Caco-2 (cell line): ENCODE results near the gene PPL. TPM values are rescaled to one million over a fixed set of nuclear protein-coding genes. Genes with fewer than 3 reads are reported as not detected.

Experiments
- BruUV-seq: library from RNA; stranded (reverse); fragments of 400-500 nt; replicated peaks from 2 replicates; lab custom pipeline; 2021; lab: Mats Ljungman, UMichigan
- CTCF ChIA-PET: fragments of 300-600 bp; sonication (Branson Sonifier 250); formaldehyde crosslinking; loops from one replicate; lab custom pipeline; 2022; ENCODE audit warnings: antibody characterized with exemption; lab: Charles Lee
- POLR2A ChIA-PET: fragments of 300-600 bp; sonication (Branson Sonifier 250); formaldehyde crosslinking; loops from one replicate; lab custom pipeline; 2022; ENCODE audit warnings: antibody characterized with exemption; lab: Charles Lee
- DNase-seq, 2 experiments: peaks; one replicate each; pipeline versions ENCODE4 v3.0.0 to v3.0.0-alpha.2; 2020 to 2022
- H3K27me3 ChIP-seq: replicated peaks from 2 replicates; pipeline ENCODE4 v1.6.0; 2011; ENCODE audit warnings: low read length; ENCODE audit not compliant: control insufficient read depth, insufficient read depth
- H3K36me3 ChIP-seq: 2 replicates; pipeline ENCODE4 v1.5.1; 2011; ENCODE audit warnings: low read length; ENCODE audit not compliant: control insufficient read depth, insufficient read depth
- H3K4me1 ChIP-seq: fragments of 250-450 bp; sonication (Bioruptor Pico); 2 replicates; pipeline ENCODE4 v1.5.1; 2020; ENCODE audit warnings: mild to moderate bottlenecking
- H3K4me3 ChIP-seq: 2 replicates; pipeline ENCODE4 v1.5.1; 2011; ENCODE audit warnings: low read depth, mild to moderate bottlenecking, control low read depth, low read length
- H3K9me3 ChIP-seq: fragments of 250-450 bp; sonication (Bioruptor Pico); 2 replicates; pipeline ENCODE4 v1.5.1; 2020; ENCODE audit warnings: mild to moderate bottlenecking, moderate library complexity
- H3K27ac Mint-ChIP-seq: one replicate; pipeline ENCODE4 v1.8.0; 2022; ENCODE audit warnings: mixed read lengths; ENCODE audit not compliant: unreplicated experiment
- H3K27me3 Mint-ChIP-seq: one replicate; pipeline ENCODE4 v1.8.0; 2022; ENCODE audit warnings: mixed read lengths; ENCODE audit not compliant: insufficient read depth, unreplicated experiment
- H3K36me3 Mint-ChIP-seq: one replicate; pipeline ENCODE4 v1.8.0; 2022; ENCODE audit warnings: mild to moderate bottlenecking, mixed read lengths; ENCODE audit not compliant: insufficient read depth, unreplicated experiment
- H3K4me1 Mint-ChIP-seq: one replicate; pipeline ENCODE4 v1.8.0; 2022; ENCODE audit warnings: low read depth, mixed read lengths; ENCODE audit not compliant: unreplicated experiment
- H3K4me3 Mint-ChIP-seq: one replicate; pipeline ENCODE4 v1.8.0; 2022; ENCODE audit warnings: mild to moderate bottlenecking, moderate library complexity, mixed read lengths; ENCODE audit not compliant: unreplicated experiment
- H3K9me3 Mint-ChIP-seq: one replicate; pipeline ENCODE4 v1.8.0; 2022; ENCODE audit warnings: mixed read lengths; ENCODE audit not compliant: unreplicated experiment
- intact Hi-C: fragments of 100-400 bp; cut with micrococcal nuclease; formaldehyde crosslinking; loops from one replicate; pipeline ENCODE4 v1.10.0; 2022; ENCODE audit not compliant: unreplicated experiment
- total RNA-seq: library from RNA; stranded (reverse); gene quantifications from 2 replicates; pipeline ENCODE4 v1.2.3, GENCODE V29; 2022
- TF ChIP-seq, protein P1 (sequence below), 2 experiments: fragments of 200-600 bp in 1 of 2; IDR thresholded peaks; 1 replicate in 1 of 2; 2 replicates in 1 of 2; pipeline versions ENCODE4 v1.5.1 to v1.8.0; 2011 to 2022; ENCODE audit warnings: antibody characterized with exemption in 1 of 2, control low read depth in 1 of 2, inconsistent platforms in 1 of 2, low read depth in 1 of 2, low read length in 1 of 2, mild to moderate bottlenecking in 1 of 2, moderate library complexity in 1 of 2; ENCODE audit not compliant: insufficient read depth in 1 of 2, severe bottlenecking in 1 of 2, unreplicated experiment in 1 of 2

The PPL gene
- total RNA-seq, 1 experiment from 2014 or later, result 68.1 TPM

DNA sequence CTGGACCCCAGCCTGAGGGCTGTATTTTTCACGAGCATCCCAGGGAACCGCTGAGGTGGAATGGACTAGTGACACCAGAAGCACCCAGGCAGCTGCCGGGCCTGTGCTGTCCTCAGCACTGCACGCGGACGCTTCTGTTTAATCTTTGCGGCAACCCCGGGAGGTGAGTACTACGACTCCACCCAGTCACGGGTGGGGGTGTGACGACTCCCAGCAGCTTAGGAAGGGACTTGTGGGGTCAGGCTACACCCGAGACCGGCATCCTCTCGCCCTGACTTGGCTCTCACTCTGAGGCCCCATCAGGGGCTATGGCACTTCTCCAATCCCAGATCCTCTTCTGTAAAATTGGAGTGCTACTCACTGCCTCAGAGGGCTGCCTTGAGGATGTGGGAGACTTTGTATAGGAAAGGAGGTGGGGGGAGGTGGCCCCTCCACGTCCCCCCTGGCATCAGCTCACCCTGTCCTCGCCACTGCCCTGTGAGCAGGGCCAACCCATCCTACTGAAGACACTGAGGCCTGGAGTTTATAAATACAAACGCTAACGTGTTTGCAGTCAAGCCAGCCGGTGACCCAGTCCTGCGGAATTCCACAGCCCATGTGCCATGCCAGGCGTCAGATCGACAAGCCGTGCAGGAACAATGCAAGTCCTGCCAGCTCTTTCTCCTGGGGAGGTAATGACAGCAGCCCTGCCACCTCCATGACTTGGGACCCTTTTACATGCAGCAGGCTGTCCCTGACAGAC, 44.4 kb downstream of the PPL start:
- BruUV-seq, result no TSS peak
- Mint-ChIP-seq H3K4me3 (no peak overlapping the region), H3K27ac (peak overlapping the region; percentile 32), H3K9me3 (no peaks in the 10 kb centered on the region), H3K36me3 (peaks cover 75% of the 10 kb centered on the region), H3K27me3 (no peaks in the 10 kb centered on the region), H3K4me1 (no peaks in the 10 kb centered on the region)
- intact Hi-C loops, result no loop called here
- Histone ChIP-seq H3K27me3 (no peaks in the 10 kb centered on the region), H3K4me3 (no peak overlapping the region), H3K36me3 (peaks cover 5% of the 10 kb centered on the region), H3K4me1 (no peaks in the 10 kb centered on the region), H3K9me3 (no peaks in the 10 kb centered on the region)
- TF ChIP-seq, protein P1, sequence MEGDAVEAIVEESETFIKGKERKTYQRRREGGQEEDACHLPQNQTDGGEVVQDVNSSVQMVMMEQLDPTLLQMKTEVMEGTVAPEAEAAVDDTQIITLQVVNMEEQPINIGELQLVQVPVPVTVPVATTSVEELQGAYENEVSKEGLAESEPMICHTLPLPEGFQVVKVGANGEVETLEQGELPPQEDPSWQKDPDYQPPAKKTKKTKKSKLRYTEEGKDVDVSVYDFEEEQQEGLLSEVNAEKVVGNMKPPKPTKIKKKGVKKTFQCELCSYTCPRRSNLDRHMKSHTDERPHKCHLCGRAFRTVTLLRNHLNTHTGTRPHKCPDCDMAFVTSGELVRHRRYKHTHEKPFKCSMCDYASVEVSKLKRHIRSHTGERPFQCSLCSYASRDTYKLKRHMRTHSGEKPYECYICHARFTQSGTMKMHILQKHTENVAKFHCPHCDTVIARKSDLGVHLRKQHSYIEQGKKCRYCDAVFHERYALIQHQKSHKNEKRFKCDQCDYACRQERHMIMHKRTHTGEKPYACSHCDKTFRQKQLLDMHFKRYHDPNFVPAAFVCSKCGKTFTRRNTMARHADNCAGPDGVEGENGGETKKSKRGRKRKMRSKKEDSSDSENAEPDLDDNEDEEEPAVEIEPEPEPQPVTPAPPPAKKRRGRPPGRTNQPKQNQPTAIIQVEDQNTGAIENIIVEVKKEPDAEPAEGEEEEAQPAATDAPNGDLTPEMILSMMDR (IDR thresholded peaks at IDR 0.05; ENCODE audit: insufficient read depth in 1 of 2, low read depth in 1 of 2, low read length in 1 of 2, severe bottlenecking in 1 of 2, unreplicated experiment in 1 of 2), result no peak
- POLR2A ChIA-PET, result no interaction called here
- CTCF ChIA-PET, result interaction anchor here (0.6 kb wide), 1 partner anchor 334 kb away, joined by 3 read pairs; no protein-coding TSS in a partner anchor
- DNase-seq, result no peak

DNA sequence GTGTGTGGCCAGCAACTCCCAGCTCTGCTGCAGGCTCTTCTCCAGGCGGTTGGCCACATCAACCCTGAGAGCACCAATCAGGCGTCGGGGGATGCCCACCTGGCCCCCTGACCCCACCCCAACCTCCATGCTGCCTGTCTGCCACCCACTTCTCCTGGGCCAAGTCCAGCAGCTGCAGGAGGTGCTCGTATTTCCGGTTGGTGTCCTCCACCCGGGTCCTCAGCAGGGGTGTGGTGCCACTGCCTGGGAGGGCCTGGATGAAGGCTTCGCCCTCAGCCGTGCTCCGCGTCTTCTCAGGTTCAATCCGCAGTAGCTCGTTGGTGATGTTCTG, 45.1 kb downstream of the PPL start:
- Histone ChIP-seq H3K27me3 (no peaks in the 10 kb centered on the region), H3K36me3 (peaks cover 5% of the 10 kb centered on the region), H3K4me3 (no peak overlapping the region), H3K4me1 (no peaks in the 10 kb centered on the region), H3K9me3 (no peaks in the 10 kb centered on the region)
- intact Hi-C loops, result no loop called here
- TF ChIP-seq, protein P1 (IDR thresholded peaks at IDR 0.05; ENCODE audit: insufficient read depth in 1 of 2, low read depth in 1 of 2, low read length in 1 of 2, severe bottlenecking in 1 of 2, unreplicated experiment in 1 of 2), result no peak
- no peaks in the 10 kb centered on the region for H3K27me3 Mint-ChIP-seq
- CTCF ChIA-PET, result interaction anchor here (0.6 kb wide), 1 partner anchor 333 kb away, joined by 3 read pairs; no protein-coding TSS in a partner anchor
- no peak overlapping the region for H3K4me3 Mint-ChIP-seq
- no peak overlapping the region for H3K27ac Mint-ChIP-seq
- no peaks in the 10 kb centered on the region for H3K4me1 Mint-ChIP-seq
- H3K9me3 Mint-ChIP-seq, result no peaks in the 10 kb centered on the region
- POLR2A ChIA-PET, result no interaction called here
- BruUV-seq, result no TSS peak
- no peak for DNase-seq
- H3K36me3 Mint-ChIP-seq, result peaks cover 76% of the 10 kb centered on the region

GRCh38 chr16:4891097-4891885, 45.7 kb downstream of the PPL start:
- POLR2A ChIA-PET, result no interaction called here
- TF ChIP-seq, protein P1 (IDR thresholded peaks at IDR 0.05; ENCODE audit: insufficient read depth in 1 of 2, low read depth in 1 of 2, low read length in 1 of 2, severe bottlenecking in 1 of 2, unreplicated experiment in 1 of 2), result no peak
- H3K36me3 Mint-ChIP-seq, result peaks cover 76% of the 10 kb centered on the region

More at GRCh38 chr16:4891097-4891885, 45.7 kb downstream of the PPL start:
- no peaks in the 10 kb centered on the region for H3K4me1 Mint-ChIP-seq
- no peaks in the 10 kb centered on the region for H3K9me3 Mint-ChIP-seq
- H3K27ac Mint-ChIP-seq, result no peak overlapping the region
- Histone ChIP-seq H3K4me1 (no peaks in the 10 kb centered on the region), H3K9me3 (no peaks in the 10 kb centered on the region), H3K36me3 (peaks cover 3% of the 10 kb centered on the region), H3K4me3 (no peak overlapping the region), H3K27me3 (no peaks in the 10 kb centered on the region)
- H3K4me3 Mint-ChIP-seq, result no peak overlapping the region
- CTCF ChIA-PET, result interaction anchor here (0.6 kb wide), 1 partner anchor 333 kb away, joined by 3 read pairs; no protein-coding TSS in a partner anchor
- intact Hi-C loops, result no loop called here
- H3K27me3 Mint-ChIP-seq, result no peaks in the 10 kb centered on the region
- no peak for DNase-seq
- no TSS peak for BruUV-seq
